OCI-LY7 (cell line): ENCODE data around the gene MRPS34.

ENCODE experiments used
- CTCF ChIP-seq: fragments of 200-600 bp; sonication (generic); conservative IDR thresholded peaks from 2 replicates; pipeline ENCODE4 v1.5.1; 2014; ENCODE audit warnings: mild to moderate bottlenecking, antibody characterized with exemption, low read length, moderate library complexity, mixed read lengths
- EZH2phosphoT487 ChIP-seq: fragments of 200-600 bp; sonication (generic); IDR thresholded peaks from 2 replicates; pipeline ENCODE4 v1.6.1; 2018; ENCODE audit warnings: low read depth, borderline replicate concordance, mild to moderate bottlenecking, mixed run types, antibody characterized with exemption, low read length, moderate library complexity, mixed read lengths

GRCh38 chr16:1772908-1773702 lies at the start of gene MRPS34:
- TF ChIP-seq CTCF (peak; percentile 80), EZH2phosphoT487 (no peak)
